ENCODE results near the gene NAALADL2.

The NAALADL2 gene

DNA sequence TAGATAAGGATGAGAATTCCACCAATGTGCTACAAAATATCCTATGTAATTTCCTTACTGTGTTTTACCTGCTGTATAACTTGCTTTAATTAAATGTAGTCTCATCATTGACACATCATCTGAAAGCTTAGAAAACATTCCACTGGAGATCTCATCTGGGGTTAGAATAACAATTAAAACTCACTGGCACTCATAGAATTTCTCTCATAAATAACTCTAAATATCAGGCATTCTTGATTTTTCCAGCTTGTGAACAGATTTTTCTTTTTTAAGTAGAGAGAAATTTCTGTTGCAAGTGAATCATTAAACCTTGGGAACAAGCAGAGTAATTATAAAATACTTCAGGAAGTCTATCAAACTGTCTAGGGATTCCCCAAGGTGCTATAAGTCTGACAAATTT is 843.8 kb downstream of the NAALADL2 start:
- Histone ChIP-seq H3K27me3 (ENCODE audit: control insufficient read depth, insufficient read depth, low read length) (no peaks in the 10 kb centered on the region), H3K9me3 (ENCODE audit: control insufficient read depth, insufficient read depth, low read length) (no peaks in the 10 kb centered on the region), H3K4me1 (ENCODE audit: control insufficient read depth, insufficient read depth, low read length) (no peaks in the 10 kb centered on the region), H3K9ac (ENCODE audit: low read depth, low read length) (no peak overlapping the region), H3K4me3 (ENCODE audit: low read depth, low read length) (no peak overlapping the region), H3K36me3 (ENCODE audit: control insufficient read depth, insufficient read depth, low read length) (no peaks in the 10 kb centered on the region)

DNA sequence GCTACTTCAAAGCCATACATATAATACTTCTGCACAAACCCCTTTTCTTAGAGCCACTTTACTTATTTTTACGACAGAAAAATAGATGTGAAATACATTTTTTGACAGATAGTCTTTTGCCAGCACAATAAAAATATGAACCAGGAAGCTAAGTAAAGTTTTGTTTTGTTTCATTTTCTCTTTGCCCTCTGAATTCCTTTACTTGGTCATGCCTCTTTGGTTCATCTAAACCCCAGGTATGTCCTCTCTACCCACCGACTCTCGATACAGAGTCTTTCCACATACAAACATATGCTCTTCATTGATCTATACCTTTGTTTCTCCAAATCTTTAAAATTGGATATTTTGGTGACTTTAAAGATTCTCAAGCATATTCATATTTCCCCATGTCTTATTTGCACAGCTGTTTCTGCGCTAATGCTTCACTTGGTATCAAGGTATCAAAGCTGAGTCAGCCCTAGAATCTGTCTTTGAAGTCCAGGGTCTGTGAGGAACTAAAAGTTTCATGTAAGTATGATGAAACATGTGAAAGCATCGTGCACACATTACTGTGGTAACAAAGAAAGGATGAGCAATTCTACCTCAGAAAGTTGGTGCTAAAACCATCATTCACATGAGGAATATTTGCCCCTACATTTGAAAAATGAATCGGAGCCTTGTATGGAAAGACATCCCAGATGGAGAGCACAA is 845.4 kb downstream of the NAALADL2 start:
- no peaks in the 10 kb centered on the region for H3K36me3 ChIP-seq (ENCODE audit: control insufficient read depth, insufficient read depth, low read length)
- no peaks in the 10 kb centered on the region for H3K27me3 ChIP-seq (ENCODE audit: control insufficient read depth, insufficient read depth, low read length)
- no peaks in the 10 kb centered on the region for H3K9me3 ChIP-seq (ENCODE audit: control insufficient read depth, insufficient read depth, low read length)
- H3K9ac ChIP-seq (ENCODE audit: low read depth, low read length): no peak overlapping the region
- H3K4me3 ChIP-seq (ENCODE audit: low read depth, low read length): no peak overlapping the region
- no peaks in the 10 kb centered on the region for H3K4me1 ChIP-seq (ENCODE audit: control insufficient read depth, insufficient read depth, low read length)

DNA sequence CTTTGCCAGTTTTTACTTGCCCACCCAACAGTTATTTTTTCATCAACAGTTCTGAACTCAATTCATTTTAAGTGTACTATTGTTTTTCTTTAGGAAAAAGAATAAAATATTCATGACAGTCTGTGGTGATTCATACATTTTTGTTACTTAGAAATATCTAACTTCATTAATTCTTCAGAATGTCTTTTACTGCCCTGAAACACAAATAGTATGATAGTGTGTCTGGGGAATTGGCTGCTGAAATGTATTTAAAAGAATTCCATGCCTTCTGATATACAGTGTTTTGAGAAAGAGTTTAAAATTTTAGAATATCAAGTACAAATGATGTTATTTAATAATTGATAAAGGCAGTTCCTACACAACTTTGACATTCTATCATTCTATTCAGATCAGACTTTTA is 854.1 kb downstream of the NAALADL2 start:
- no peaks in the 10 kb centered on the region for H3K36me3 ChIP-seq (ENCODE audit: control insufficient read depth, insufficient read depth, low read length)
- H3K27me3 ChIP-seq (ENCODE audit: control insufficient read depth, insufficient read depth, low read length): no peaks in the 10 kb centered on the region
- H3K9me3 ChIP-seq (ENCODE audit: control insufficient read depth, insufficient read depth, low read length): no peaks in the 10 kb centered on the region
- no peak overlapping the region for H3K4me3 ChIP-seq (ENCODE audit: low read depth, low read length)
- H3K4me1 ChIP-seq (ENCODE audit: control insufficient read depth, insufficient read depth, low read length): no peaks in the 10 kb centered on the region
- no peak overlapping the region for H3K9ac ChIP-seq (ENCODE audit: low read depth, low read length)

DNA sequence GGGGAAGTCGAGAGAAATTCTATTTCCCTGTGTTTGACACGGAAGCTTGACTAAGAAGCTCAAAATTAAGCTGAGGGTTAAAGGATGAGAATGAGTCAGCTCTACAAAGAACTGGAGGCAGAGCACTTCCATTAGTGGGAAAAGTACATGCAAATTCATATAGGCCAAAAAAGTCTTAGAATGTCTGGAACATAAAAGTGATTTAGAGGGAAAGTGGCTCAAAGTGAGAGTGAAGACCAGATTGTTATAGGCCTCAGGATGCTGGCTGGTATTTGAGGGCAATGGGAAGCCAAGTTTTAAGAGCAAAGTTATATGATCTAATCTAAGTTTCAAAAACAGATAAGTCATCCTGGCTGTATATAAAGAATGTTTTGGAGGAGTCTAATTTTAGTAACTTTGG is 857.3 kb downstream of the NAALADL2 start:
- Histone ChIP-seq H3K4me3 (ENCODE audit: low read depth, low read length) (no peak overlapping the region), H3K27me3 (ENCODE audit: control insufficient read depth, insufficient read depth, low read length) (no peaks in the 10 kb centered on the region)

DNA sequence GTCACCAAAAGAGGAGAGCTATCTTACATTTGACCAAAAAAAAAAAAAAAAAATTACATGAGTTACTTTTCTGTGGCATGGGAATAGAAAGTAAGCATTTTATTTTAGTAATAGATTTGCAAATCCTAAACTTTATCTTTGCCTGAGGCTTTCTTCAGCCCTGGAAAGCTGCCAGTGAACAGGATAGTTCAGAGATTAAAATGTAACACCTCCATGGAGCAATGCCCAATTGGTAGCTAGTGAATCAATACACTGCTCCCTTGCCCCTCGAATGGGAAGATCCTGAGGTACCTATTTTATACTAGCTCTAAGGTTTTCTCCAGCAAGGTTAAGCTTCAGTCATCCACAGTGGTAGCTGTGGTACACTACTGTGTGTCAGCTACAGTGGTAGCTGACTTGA is 867.1 kb downstream of the NAALADL2 start:
- H3K9ac ChIP-seq (ENCODE audit: low read depth, low read length): no peak overlapping the region

More for the DNA sequence above, 857.3 kb downstream of the NAALADL2 start:
- H3K9ac ChIP-seq (ENCODE audit: low read depth, low read length): no peak overlapping the region
- no peaks in the 10 kb centered on the region for H3K9me3 ChIP-seq (ENCODE audit: control insufficient read depth, insufficient read depth, low read length)
- no peaks in the 10 kb centered on the region for H3K4me1 ChIP-seq (ENCODE audit: control insufficient read depth, insufficient read depth, low read length)
- H3K36me3 ChIP-seq (ENCODE audit: control insufficient read depth, insufficient read depth, low read length): no peaks in the 10 kb centered on the region

DNA sequence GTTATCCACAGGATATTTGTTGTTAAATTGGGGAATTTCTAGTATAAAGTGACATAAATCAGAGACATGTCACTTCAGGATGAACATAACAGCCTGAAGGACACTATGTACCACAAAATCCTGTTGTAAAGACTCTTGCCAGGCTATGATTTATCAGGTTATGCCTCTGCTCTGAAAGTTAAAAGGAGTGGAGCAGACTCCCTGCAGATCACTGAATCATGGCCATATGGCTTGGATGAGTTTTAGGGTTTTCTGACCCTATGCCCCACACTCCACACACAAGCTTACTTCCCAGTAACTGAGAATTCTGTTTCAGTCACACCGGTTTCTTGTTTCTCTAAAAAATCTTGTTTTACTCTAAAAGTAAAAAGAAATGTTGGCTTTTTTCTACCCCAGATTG is 869.4 kb downstream of the NAALADL2 start:
- Histone ChIP-seq H3K4me3 (ENCODE audit: low read depth, low read length) (no peak overlapping the region), H3K36me3 (ENCODE audit: control insufficient read depth, insufficient read depth, low read length) (no peaks in the 10 kb centered on the region), H3K27me3 (ENCODE audit: control insufficient read depth, insufficient read depth, low read length) (no peaks in the 10 kb centered on the region), H3K9me3 (ENCODE audit: control insufficient read depth, insufficient read depth, low read length) (no peaks in the 10 kb centered on the region), H3K9ac (ENCODE audit: low read depth, low read length) (no peak overlapping the region), H3K4me1 (ENCODE audit: control insufficient read depth, insufficient read depth, low read length) (no peaks in the 10 kb centered on the region)

More for the DNA sequence above, 867.1 kb downstream of the NAALADL2 start:
- Histone ChIP-seq H3K27me3 (ENCODE audit: control insufficient read depth, insufficient read depth, low read length) (no peaks in the 10 kb centered on the region), H3K36me3 (ENCODE audit: control insufficient read depth, insufficient read depth, low read length) (no peaks in the 10 kb centered on the region), H3K4me3 (ENCODE audit: low read depth, low read length) (no peak overlapping the region), H3K9me3 (ENCODE audit: control insufficient read depth, insufficient read depth, low read length) (no peaks in the 10 kb centered on the region), H3K4me1 (ENCODE audit: control insufficient read depth, insufficient read depth, low read length) (no peaks in the 10 kb centered on the region)

DNA sequence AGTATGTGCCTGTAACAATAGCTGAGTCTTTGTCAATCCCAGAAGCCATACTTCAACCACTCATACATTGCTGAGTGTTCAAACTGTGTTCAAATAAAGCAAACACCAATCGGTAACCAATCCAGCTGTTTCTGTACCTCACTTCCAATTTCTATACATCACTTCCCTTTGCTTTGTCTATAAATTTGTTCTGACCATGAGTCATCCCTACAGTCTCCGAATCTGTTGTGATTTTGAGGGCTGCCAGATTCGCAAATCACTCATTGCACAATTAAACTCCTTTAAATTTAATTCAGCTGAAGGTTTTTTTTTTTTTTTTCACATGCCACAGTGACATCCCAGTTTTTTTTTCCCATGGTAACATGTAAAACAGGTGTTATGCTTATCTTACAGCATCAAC is 870.3 kb downstream of the NAALADL2 start:
- no peaks in the 10 kb centered on the region for H3K4me1 ChIP-seq (ENCODE audit: control insufficient read depth, insufficient read depth, low read length)
- no peaks in the 10 kb centered on the region for H3K9me3 ChIP-seq (ENCODE audit: control insufficient read depth, insufficient read depth, low read length)

DNA sequence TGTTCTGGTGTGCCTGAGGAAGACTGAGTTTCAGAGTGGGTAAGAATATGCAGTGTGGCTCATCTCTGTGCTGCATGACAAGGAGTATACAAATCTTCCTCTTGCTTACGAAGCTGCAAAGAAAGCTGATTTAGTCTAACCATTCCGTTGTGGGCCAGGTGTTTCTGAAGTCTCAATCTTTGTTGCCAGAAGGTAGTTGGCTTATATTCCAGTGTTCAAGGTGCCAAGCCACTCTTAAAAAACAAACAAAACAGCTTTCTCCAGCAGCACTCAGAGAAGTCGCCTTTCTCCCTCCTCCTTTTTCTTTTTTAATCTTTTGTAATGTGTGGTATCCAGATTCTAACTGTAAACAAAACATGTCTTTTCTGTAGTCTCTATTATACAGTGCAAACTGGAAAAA is 872.4 kb downstream of the NAALADL2 start:
- Histone ChIP-seq H3K36me3 (ENCODE audit: control insufficient read depth, insufficient read depth, low read length) (no peaks in the 10 kb centered on the region), H3K9me3 (ENCODE audit: control insufficient read depth, insufficient read depth, low read length) (peaks cover 4% of the 10 kb centered on the region), H3K27me3 (ENCODE audit: control insufficient read depth, insufficient read depth, low read length) (no peaks in the 10 kb centered on the region), H3K9ac (ENCODE audit: low read depth, low read length) (no peak overlapping the region), H3K4me3 (ENCODE audit: low read depth, low read length) (no peak overlapping the region), H3K4me1 (ENCODE audit: control insufficient read depth, insufficient read depth, low read length) (no peaks in the 10 kb centered on the region)

More for the DNA sequence above, 870.3 kb downstream of the NAALADL2 start:
- Histone ChIP-seq H3K4me3 (ENCODE audit: low read depth, low read length) (no peak overlapping the region), H3K27me3 (ENCODE audit: control insufficient read depth, insufficient read depth, low read length) (no peaks in the 10 kb centered on the region), H3K9ac (ENCODE audit: low read depth, low read length) (no peak overlapping the region), H3K36me3 (ENCODE audit: control insufficient read depth, insufficient read depth, low read length) (no peaks in the 10 kb centered on the region)

DNA sequence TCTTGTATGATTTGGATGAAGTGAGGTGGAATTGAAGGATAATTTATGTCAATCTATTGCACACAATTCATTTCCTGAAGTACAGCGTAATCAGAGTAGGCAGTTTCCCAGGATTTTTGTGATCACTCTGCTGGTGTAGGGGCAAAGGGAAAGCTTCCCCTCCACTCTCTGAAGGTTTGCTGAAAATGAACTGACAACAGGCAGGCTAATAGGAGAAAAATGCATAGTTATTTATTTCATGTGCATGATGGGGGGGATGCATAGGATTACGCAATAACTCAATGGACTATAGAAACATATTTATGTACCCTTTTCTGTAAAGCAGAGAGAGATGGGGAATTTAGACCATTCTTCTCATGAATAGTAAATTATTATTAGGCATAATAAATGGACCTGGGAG is 872.9 kb downstream of the NAALADL2 start:
- H3K9ac ChIP-seq (ENCODE audit: low read depth, low read length): no peak overlapping the region
- H3K9me3 ChIP-seq (ENCODE audit: control insufficient read depth, insufficient read depth, low read length): peaks cover 4% of the 10 kb centered on the region
- no peak overlapping the region for H3K4me3 ChIP-seq (ENCODE audit: low read depth, low read length)

DNA sequence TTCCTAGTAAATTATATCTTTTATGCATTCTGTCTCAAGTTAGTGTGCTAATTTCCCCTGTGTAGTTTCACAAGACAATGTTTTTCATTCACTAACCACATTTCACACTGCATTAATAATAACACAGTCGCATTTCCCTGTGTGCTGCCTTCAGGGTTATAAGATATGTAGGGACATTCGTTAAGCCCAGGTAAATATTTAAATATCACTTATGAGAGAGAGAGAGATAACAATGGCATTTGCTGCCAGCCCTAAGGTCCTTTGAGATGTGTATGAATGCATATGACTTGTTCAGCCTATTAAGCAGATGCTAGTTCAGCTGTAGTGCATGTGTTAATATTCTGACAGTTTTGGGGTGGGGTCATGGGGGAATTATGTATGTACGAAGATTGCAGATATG is 876.7 kb downstream of the NAALADL2 start:
- Histone ChIP-seq H3K36me3 (ENCODE audit: control insufficient read depth, insufficient read depth, low read length) (no peaks in the 10 kb centered on the region), H3K9ac (ENCODE audit: low read depth, low read length) (no peak overlapping the region), H3K27me3 (ENCODE audit: control insufficient read depth, insufficient read depth, low read length) (no peaks in the 10 kb centered on the region), H3K4me3 (ENCODE audit: low read depth, low read length) (no peak overlapping the region), H3K9me3 (ENCODE audit: control insufficient read depth, insufficient read depth, low read length) (peaks cover 4% of the 10 kb centered on the region), H3K4me1 (ENCODE audit: control insufficient read depth, insufficient read depth, low read length) (no peaks in the 10 kb centered on the region)

More for the DNA sequence above, 872.9 kb downstream of the NAALADL2 start:
- Histone ChIP-seq H3K4me1 (ENCODE audit: control insufficient read depth, insufficient read depth, low read length) (no peaks in the 10 kb centered on the region), H3K27me3 (ENCODE audit: control insufficient read depth, insufficient read depth, low read length) (no peaks in the 10 kb centered on the region), H3K36me3 (ENCODE audit: control insufficient read depth, insufficient read depth, low read length) (no peaks in the 10 kb centered on the region)

DNA sequence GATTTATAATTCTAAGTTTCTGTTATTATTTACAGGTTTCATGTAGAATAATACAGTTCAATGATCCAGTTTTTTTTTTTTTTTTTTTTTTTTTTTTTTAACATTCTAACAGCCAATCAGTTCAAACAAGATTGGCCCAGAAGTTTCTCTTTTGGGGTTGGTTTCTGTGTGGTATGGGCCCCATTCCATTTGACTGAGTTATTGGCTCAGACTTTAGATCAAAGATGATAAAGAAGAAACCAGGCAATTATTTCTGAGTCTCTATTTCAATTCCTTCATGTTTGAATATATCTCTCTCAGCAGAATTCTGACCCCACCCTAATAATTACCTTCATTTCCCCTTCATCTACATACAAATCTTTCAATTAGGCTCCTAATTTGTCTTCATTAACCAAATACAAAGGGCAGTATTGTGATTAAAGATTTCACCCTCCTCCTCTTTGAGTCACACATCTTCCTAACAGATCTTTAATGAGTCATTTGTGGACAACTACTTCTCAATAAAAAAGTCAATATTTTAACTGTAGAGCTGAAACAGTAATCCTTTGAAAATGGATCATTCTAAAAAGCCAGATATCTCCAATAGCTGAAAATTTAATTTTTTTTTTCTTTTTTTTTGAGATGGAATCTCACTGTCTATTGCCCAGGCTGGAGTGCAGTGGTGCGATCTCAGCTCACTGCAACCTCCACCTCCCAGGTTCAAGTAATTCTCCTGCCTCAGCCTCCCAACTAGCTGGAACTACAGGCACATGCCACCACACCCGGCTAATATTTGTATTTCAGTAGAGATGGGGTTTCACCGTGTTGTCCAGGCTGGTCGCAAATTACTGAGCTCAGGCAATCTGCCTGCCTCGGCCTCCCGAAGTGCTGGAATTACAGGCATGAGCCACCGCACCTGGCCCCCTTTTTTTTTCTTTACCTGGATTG is 878.8 kb downstream of the NAALADL2 start:
- Histone ChIP-seq H3K4me3 (ENCODE audit: low read depth, low read length) (no peak overlapping the region), H3K4me1 (ENCODE audit: control insufficient read depth, insufficient read depth, low read length) (no peaks in the 10 kb centered on the region), H3K9ac (ENCODE audit: low read depth, low read length) (no peak overlapping the region), H3K9me3 (ENCODE audit: control insufficient read depth, insufficient read depth, low read length) (peaks cover 4% of the 10 kb centered on the region), H3K36me3 (ENCODE audit: control insufficient read depth, insufficient read depth, low read length) (no peaks in the 10 kb centered on the region), H3K27me3 (ENCODE audit: control insufficient read depth, insufficient read depth, low read length) (no peaks in the 10 kb centered on the region)

DNA sequence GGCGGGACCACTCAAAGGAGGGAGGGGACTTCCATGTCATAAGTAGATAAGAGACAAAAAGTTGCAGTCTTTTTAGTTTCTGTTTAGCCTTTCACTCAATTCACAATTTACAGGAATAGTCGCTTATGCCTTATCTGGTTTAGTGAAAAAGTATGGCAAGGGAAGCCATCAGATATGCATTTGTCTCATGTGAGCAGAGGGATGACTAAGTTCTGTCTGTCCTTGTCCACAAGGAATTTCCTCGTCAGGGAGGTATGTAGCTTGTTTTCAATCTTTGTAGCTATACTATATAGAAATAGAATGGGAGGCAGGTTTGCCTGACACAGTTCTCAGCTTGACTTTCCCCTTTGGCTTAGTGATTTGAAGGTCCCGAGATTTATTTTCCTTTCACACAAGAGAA is 882.8 kb downstream of the NAALADL2 start:
- no peak overlapping the region for H3K4me3 ChIP-seq (ENCODE audit: low read depth, low read length)
- H3K36me3 ChIP-seq (ENCODE audit: control insufficient read depth, insufficient read depth, low read length): no peaks in the 10 kb centered on the region
- H3K9ac ChIP-seq (ENCODE audit: low read depth, low read length): no peak overlapping the region
- no peaks in the 10 kb centered on the region for H3K9me3 ChIP-seq (ENCODE audit: control insufficient read depth, insufficient read depth, low read length)
- no peaks in the 10 kb centered on the region for H3K27me3 ChIP-seq (ENCODE audit: control insufficient read depth, insufficient read depth, low read length)
- no peaks in the 10 kb centered on the region for H3K4me1 ChIP-seq (ENCODE audit: control insufficient read depth, insufficient read depth, low read length)

Data from iPS-15b (cell line).